Middle frontal gyrus (tissue), 1 donor: ENCODE results near the gene EXOSC6.
"Not testable (repeated sequence)": the region's sequence is repeated elsewhere in the genome, so short reads cannot be mapped to it uniquely, and the experiment has no call there.

ENCODE experiments used
- DNase-seq: peaks from one replicate; pipeline ENCODE4 v3.0.0-alpha.2; 2015; ENCODE audit warnings: low spot score; ENCODE audit errors: extremely low spot score

The EXOSC6 gene

DNA sequence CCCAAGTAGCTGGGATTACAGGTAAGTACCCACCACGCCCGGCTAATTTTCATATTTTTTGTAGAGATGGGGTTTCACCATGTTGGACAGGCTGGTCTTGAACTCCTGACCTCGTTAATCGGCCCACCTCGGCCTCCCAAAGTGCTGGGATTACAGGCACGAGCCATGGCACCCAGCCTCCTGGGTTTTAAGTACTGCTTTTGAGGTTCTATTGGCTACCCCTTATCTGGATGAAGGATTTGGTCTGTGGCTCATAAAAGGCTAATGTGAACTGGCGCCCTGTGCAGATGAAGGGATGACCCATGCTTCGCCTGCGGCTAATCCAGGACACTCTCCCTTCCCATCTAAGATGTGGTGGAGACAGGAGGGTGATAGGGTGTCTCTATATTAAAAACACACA is 52.6 kb downstream of the EXOSC6 start:
- not testable (repeated sequence) for DNase-seq

DNA sequence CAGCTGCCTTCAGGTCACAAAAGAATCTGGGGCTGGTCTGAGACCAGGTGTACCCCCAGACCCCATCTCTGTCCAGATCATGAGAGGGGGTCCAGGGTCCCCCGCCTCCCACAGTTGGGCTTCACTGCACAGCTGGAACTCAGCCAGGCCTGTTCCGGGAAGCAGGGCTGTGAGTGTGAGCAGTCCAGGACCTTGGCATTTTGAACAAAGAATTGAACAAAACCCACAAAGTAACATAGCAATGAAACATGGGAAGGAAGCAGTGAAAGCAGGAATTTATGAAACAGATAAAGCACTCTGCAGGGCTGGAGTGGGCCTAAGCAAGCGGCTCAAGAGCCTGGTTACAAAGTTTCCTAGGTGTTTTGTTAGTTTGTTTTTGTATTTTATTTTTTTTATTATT is 53.1 kb downstream of the EXOSC6 start:
- DNase-seq: not testable (repeated sequence)

DNA sequence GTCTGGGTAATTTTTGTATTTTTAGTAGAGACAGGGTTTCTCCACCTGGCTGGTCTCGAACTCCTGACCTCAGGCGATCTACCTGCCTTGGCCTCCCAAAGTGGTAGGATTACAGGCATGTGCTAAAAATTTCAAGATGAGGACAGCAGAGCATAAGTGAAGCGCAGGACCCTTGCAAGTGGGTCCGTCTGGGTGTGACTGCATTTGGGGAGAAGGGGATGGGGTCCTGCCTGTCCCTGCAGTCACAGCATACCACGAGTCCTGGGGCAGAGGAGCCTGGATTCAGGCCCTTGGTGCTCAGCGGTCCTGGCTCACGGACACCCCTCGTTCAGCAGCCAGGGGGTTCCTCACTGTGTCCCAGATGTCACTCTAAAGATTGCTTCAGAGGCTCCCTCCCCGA is 53.5 kb downstream of the EXOSC6 start:
- not testable (repeated sequence) for DNase-seq

- not testable (repeated sequence) for DNase-seq
Measured at GRCh38 chr16:70197611-70198010, 54.1 kb downstream of the EXOSC6 start.
